SK-N-SH (cell line): ENCODE results near the gene LMF1.

ENCODE experiments used
- EP300 ChIP-seq, 2 experiments: IDR thresholded peaks; 2 replicates each; pipeline versions ENCODE4 v1.4.0 to v1.6.1; 2012; ENCODE audit warnings: borderline replicate concordance in 1 of 2, low read depth in 1 of 2, low read length in 1 of 2
- FOXJ3 ChIP-seq: sonication (generic); formaldehyde crosslinking; IDR thresholded peaks from 2 replicates; pipeline ENCODE4 v1.5.1; 2020; ENCODE audit warnings: mild to moderate bottlenecking, missing genetic modification reagents
- RCOR1 ChIP-seq: fragments of 150-350 bp; IDR thresholded peaks from 2 replicates; pipeline ENCODE4 v1.6.1; 2017; ENCODE audit warnings: antibody characterized with exemption, low read length
- TCF12 ChIP-seq: IDR thresholded peaks from 2 replicates; pipeline ENCODE4 v1.4.0; 2012
- TF ChIP-seq, protein P1 (sequence below): fragments of 200-600 bp; sonication (generic); IDR thresholded peaks from 2 replicates; pipeline ENCODE4 v1.6.1; 2017; ENCODE audit warnings: antibody characterized with exemption, mild to moderate bottlenecking, moderate library complexity
- TF ChIP-seq, protein P2 (sequence below): IDR thresholded peaks from 2 replicates; pipeline ENCODE4 v1.4.0; 2012; ENCODE audit warnings: low read depth

DNA sequence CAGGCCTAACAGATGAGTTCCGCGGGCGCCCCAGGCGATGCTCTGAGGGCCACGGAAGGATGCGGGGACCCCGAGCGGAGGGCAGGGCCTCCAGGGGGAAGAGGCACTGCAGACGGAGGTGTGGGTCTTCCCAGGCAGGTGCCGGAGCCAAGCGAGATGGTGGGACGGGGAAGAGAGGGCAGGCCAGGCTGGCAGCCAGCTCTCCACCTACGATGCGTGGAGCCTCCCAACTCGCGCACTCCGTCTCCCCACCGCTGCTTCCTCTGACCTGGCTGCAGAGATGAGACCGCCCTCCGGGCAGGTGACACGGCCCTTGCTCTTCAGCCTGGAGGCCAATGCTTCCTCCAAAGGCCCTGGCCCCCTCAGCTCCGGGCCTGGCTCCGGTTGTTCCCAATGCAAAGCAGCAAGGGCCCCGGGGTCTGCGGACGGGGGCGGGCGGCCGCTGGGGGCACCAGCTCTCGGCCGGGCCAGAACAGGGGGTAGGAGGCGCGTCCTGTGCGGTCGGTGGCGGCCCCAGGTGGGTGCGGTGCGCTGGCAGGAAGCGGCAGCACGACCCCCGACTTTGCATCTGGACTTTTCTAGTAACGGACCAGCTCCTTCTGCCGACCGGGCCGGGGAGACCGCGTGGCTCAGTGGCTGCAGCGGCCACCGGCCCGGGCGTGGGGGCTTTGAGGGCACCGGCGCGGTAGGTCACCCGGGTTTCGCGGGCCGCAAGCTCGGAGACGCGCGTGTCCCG lies 9.2 kb upstream of the LMF1 start:
- no peak for TF ChIP-seq EP300 (IDR thresholded peaks at IDR 0.05; ENCODE audit: borderline replicate concordance in 1 of 2, low read depth in 1 of 2, low read length in 1 of 2)
- no peak for TF ChIP-seq FOXJ3
- TF ChIP-seq, protein P1, sequence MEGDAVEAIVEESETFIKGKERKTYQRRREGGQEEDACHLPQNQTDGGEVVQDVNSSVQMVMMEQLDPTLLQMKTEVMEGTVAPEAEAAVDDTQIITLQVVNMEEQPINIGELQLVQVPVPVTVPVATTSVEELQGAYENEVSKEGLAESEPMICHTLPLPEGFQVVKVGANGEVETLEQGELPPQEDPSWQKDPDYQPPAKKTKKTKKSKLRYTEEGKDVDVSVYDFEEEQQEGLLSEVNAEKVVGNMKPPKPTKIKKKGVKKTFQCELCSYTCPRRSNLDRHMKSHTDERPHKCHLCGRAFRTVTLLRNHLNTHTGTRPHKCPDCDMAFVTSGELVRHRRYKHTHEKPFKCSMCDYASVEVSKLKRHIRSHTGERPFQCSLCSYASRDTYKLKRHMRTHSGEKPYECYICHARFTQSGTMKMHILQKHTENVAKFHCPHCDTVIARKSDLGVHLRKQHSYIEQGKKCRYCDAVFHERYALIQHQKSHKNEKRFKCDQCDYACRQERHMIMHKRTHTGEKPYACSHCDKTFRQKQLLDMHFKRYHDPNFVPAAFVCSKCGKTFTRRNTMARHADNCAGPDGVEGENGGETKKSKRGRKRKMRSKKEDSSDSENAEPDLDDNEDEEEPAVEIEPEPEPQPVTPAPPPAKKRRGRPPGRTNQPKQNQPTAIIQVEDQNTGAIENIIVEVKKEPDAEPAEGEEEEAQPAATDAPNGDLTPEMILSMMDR: no peak
- TF ChIP-seq TCF12: no peak
- no peak for TF ChIP-seq RCOR1
- TF ChIP-seq, protein P2, sequence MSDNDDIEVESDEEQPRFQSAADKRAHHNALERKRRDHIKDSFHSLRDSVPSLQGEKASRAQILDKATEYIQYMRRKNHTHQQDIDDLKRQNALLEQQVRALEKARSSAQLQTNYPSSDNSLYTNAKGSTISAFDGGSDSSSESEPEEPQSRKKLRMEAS: no peak
